ENCODE measurements around the gene AGBL1.

GRCh38 chr15:86382341-86382740 is 302.7 kb downstream of the AGBL1 start:
- TF ChIP-seq REST (IDR thresholded peaks at IDR 0.05; ENCODE audit: insufficient read depth in 1 of 2, low read depth in 2 of 2, low read length in 2 of 2) (no peak), SIN3A (IDR thresholded peaks at IDR 0.05; ENCODE audit: borderline replicate concordance, insufficient read depth, low read length) (no peak)

All from PFSK-1 (cell line).